RWPE1 (cell line): ENCODE measurements around the gene HOXC13.

Source experiments
- CTCF ChIA-PET: fragments of 350-600 bp; sonication (Branson Sonifier 250); formaldehyde crosslinking; extraction: SDS; loops from one replicate; lab custom pipeline; 2021; lab: Yijun Ruan, JAX
- POLR2A ChIA-PET: fragments of 400-600 bp; formaldehyde crosslinking; extraction: SDS; loops from one replicate; lab custom pipeline; 2020; ENCODE audit warnings: antibody characterized with exemption; ENCODE audit not compliant: low non-redundant PET; lab: Yijun Ruan, JAX
- DNase-seq: peaks from one replicate; pipeline ENCODE4 v3.0.0; 2012; ENCODE audit warnings: low spot score
- H3K27ac ChIP-seq: fragments of 450-650 bp; 2 replicates; pipeline ENCODE4 v1.5.1; 2017
- TF ChIP-seq, protein P1 (sequence below): fragments of 450-650 bp; conservative IDR thresholded peaks from 2 replicates; pipeline ENCODE4 v1.5.1; 2017; ENCODE audit warnings: low read depth, mild to moderate bottlenecking

Gene HOXC13

GRCh38 chr12:53966085-53966384, 27.4 kb downstream of the HOXC13 start:
- ChIA-PET CTCF (interaction anchor here (0.7 to 1.4 kb wide), 3 partner anchors 19 to 1933 kb away, joined by 3 to 6 read pairs (median 3); no protein-coding TSS in a partner anchor), POLR2A (no interaction called here)
- no peak overlapping the region for H3K27ac ChIP-seq
- TF ChIP-seq, protein P1, sequence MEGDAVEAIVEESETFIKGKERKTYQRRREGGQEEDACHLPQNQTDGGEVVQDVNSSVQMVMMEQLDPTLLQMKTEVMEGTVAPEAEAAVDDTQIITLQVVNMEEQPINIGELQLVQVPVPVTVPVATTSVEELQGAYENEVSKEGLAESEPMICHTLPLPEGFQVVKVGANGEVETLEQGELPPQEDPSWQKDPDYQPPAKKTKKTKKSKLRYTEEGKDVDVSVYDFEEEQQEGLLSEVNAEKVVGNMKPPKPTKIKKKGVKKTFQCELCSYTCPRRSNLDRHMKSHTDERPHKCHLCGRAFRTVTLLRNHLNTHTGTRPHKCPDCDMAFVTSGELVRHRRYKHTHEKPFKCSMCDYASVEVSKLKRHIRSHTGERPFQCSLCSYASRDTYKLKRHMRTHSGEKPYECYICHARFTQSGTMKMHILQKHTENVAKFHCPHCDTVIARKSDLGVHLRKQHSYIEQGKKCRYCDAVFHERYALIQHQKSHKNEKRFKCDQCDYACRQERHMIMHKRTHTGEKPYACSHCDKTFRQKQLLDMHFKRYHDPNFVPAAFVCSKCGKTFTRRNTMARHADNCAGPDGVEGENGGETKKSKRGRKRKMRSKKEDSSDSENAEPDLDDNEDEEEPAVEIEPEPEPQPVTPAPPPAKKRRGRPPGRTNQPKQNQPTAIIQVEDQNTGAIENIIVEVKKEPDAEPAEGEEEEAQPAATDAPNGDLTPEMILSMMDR = no peak
- no peak for DNase-seq

DNA sequence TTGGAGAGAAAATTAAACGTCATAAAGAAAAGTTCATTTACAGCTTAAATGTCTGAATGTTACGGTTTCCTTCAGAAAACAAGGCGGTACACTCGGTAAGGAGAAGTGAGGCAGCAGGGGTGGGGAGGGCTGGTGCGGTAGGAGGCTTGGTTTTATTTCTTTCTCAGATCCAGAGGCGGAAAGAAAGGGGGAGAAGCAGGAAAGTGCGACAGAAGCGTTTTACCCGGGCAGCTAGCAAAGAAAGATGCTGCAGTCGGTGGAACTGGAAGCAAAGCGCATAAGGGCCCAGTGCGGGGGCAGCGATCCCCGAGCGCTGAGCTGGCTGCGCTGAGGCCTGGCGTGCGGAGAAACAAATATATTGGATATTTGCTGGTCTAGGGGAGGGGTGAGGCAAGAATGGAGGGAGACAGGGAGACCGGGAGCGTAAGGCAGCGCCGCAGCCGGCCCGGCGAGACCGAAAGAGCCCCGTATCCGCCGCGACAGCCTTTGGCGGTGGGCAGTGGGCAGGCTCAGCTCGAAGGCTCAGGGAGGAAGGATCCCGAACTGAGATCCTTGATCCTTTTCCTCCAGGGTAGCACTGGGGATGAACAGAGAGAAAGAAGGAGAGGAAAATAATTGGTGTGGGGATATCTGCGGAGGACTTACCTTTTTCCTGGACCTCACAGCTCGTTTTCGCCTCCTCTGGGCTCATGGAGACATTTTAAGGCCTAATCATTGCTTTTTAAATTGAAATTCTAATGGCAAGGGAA, 27.9 kb downstream of the HOXC13 start:
- no peak for DNase-seq
- H3K27ac ChIP-seq = no peak overlapping the region
- CTCF ChIA-PET = interaction anchor here (0.7 to 1.0 kb wide), 2 partner anchors 18 to 1933 kb away, joined by 3 to 6 read pairs; no protein-coding TSS in a partner anchor
- POLR2A ChIA-PET = no interaction called here
- TF ChIP-seq, protein P1 = no peak

- CTCF ChIA-PET = no interaction called here
- no peak for DNase-seq
- TF ChIP-seq, protein P1 = no peak
- H3K27ac ChIP-seq = no peak overlapping the region
- POLR2A ChIA-PET = no interaction called here
These were observed 28.8 kb downstream of the HOXC13 start for GRCh38 chr12:53967421-53967925.

GRCh38 chr12:53968214-53969127, 29.8 kb downstream of the HOXC13 start:
- H3K27ac ChIP-seq = no peak overlapping the region
- CTCF ChIA-PET = interaction anchor here (0.6 to 0.7 kb wide), 4 partner anchors 24 to 224 kb away, joined by 3 to 4 read pairs (median 3); no protein-coding TSS in a partner anchor
- DNase-seq = no peak
- POLR2A ChIA-PET = no interaction called here
- TF ChIP-seq, protein P1 = no peak

DNA sequence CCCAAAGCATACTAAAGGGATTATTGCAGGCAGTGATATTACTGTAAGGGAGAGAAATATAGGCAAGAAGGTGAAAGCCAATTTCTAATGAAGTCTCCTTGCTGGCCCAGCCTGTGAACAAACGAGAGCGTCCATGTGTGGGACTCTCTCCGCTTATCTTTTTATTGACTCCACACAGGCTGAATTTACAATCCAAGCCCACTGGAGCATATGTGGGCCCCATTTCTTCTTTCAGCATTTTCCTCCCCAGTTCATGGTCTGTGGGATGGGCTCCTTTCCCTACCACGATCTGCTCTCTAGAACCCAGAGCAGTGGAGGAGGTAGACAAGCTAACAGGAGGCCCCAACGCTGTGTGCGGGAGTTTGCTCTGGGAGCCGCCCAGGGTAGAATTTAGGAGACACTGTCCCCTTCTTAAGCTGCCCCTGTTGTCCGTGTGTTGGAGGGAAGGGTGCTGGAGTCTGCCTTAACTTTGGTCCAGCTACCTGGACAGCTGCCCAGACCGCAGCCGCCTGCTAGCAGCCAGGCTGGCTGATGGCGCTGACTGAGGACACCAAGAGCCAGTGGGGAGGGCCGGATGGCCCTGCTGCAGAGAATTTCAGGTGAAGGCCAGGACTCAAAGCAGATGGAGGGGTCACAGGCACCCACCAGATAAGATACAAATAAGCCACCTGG, 31.1 kb downstream of the HOXC13 start:
- ChIA-PET CTCF (interaction anchor here (0.7 kb wide), 1 partner anchor 23 kb away, joined by 4 read pairs; no protein-coding TSS in a partner anchor), POLR2A (no interaction called here)
- TF ChIP-seq, protein P1 = no peak
- no peak overlapping the region for H3K27ac ChIP-seq
- DNase-seq = no peak

DNA sequence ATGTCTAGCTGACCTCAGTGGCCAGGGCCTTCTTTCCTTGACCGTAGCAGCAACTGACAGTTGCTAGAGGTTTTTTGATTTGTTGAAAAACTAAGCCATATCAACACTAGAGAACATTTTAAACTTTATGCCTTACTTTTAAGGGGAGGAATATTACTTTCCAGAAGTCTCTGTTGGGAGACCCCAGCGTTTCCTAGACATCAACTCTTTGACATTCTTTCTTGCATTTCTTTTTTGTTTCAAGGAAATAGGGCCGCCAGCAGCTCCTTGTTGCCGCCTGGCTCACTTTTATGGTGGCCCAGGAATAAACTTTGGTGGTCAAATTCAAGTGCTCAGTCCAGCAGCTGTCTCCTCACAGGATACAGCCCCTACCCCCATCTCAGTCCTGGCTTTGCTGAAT, 31.8 kb downstream of the HOXC13 start:
- CTCF ChIA-PET = no interaction called here
- H3K27ac ChIP-seq = no peak overlapping the region
- POLR2A ChIA-PET = no interaction called here

More for the DNA sequence above, 31.8 kb downstream of the HOXC13 start:
- TF ChIP-seq, protein P1 = no peak
- no peak for DNase-seq
